Ascending aorta (tissue), 2 donors: ENCODE results near the gene TLR5. TPM values are rescaled to one million over a fixed set of nuclear protein-coding genes. Genes with fewer than 3 reads are reported as not detected.

Experiments
- DNase-seq, 2 donors: peaks; one replicate each; pipeline ENCODE4 v3.0.0-alpha.2; 2019; ENCODE audit warnings: low spot score in 2 of 2
- H3K27ac ChIP-seq, 2 donors: fragments of 200-600 bp; sonication (generic); one replicate each; pipeline ENCODE4 v1.5.1; 2016 to 2017; ENCODE audit warnings: mild to moderate bottlenecking in 1 of 2
- H3K27me3 ChIP-seq: fragments of 200-600 bp; sonication (generic); one replicate; pipeline ENCODE4 v1.5.1; 2017
- H3K36me3 ChIP-seq, 2 donors: fragments of 200-600 bp; sonication (generic); one replicate each; pipeline ENCODE4 v1.5.1; 2016
- H3K4me1 ChIP-seq, 2 donors: fragments of 200-600 bp; sonication (generic); one replicate each; pipeline ENCODE4 v1.5.1; 2016 to 2017; ENCODE audit warnings: mild to moderate bottlenecking in 1 of 2
- H3K4me3 ChIP-seq, 2 donors: fragments of 200-600 bp; sonication (generic); one replicate each; pipeline ENCODE4 v1.5.1; 2016 to 2017; ENCODE audit warnings: mild to moderate bottlenecking in 1 of 2
- H3K9me3 ChIP-seq, 2 donors: fragments of 200-600 bp; sonication (generic); one replicate each; pipeline ENCODE4 v1.5.1; 2016
- intact Hi-C: fragments of 100-400 bp; cut with DNase I; formaldehyde crosslinking; loops from one replicate; pipeline ENCODE4 v1.15.1; 2023
- total RNA-seq: library from RNA; depleted of rRNA; stranded (reverse); fragments of >200 nt; gene quantifications from one replicate; pipeline ENCODE4 v1.1.0, GENCODE V29; 2016
- TF ChIP-seq, protein P1 (sequence below), 3 experiments: fragments of 200-600 bp in 2 of 3; fragments of 450-650 bp in 1 of 3; sonication (generic) in 2 of 3; IDR thresholded peaks; one replicate each; pipeline ENCODE4 v1.5.1; 2016 to 2019; ENCODE audit warnings: antibody characterized with exemption in 3 of 3, mild to moderate bottlenecking in 1 of 3, moderate library complexity in 1 of 3

TLR5 gene
- total RNA-seq, 1 donor from 2014 or later: 3.9 TPM

DNA sequence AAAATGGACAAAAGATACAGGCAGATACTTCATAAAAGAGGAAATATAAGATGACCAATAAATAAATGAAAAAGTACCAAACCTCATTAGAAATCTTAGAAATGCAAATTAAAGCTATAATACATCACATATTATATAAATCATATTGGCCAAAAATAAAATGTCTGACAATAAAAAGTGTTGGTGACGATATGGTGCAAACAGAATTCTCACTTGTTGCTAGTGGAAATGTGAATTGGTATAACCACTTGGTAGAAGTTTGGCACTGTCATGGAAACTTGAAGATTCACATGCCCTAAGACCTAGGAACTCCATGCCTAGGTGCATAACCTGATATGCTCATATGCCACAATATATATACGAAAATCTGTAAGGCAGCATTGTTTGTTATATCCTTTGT, 4.4 kb upstream of the TLR5 start:
- Histone ChIP-seq H3K4me1 (peaks cover 0 to 6% of the 10 kb centered on the region in 2 donors), H3K27ac (no peak overlapping the region), H3K36me3 (no peaks in the 10 kb centered on the region), H3K9me3 (peaks cover 6 to 9% of the 10 kb centered on the region in 2 donors), H3K27me3 (no peaks in the 10 kb centered on the region), H3K4me3 (no peak overlapping the region)
- intact Hi-C loops: no loop called here
- DNase-seq: no peak
- TF ChIP-seq, protein P1, sequence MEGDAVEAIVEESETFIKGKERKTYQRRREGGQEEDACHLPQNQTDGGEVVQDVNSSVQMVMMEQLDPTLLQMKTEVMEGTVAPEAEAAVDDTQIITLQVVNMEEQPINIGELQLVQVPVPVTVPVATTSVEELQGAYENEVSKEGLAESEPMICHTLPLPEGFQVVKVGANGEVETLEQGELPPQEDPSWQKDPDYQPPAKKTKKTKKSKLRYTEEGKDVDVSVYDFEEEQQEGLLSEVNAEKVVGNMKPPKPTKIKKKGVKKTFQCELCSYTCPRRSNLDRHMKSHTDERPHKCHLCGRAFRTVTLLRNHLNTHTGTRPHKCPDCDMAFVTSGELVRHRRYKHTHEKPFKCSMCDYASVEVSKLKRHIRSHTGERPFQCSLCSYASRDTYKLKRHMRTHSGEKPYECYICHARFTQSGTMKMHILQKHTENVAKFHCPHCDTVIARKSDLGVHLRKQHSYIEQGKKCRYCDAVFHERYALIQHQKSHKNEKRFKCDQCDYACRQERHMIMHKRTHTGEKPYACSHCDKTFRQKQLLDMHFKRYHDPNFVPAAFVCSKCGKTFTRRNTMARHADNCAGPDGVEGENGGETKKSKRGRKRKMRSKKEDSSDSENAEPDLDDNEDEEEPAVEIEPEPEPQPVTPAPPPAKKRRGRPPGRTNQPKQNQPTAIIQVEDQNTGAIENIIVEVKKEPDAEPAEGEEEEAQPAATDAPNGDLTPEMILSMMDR (IDR thresholded peaks at IDR 0.05): no peak

DNA sequence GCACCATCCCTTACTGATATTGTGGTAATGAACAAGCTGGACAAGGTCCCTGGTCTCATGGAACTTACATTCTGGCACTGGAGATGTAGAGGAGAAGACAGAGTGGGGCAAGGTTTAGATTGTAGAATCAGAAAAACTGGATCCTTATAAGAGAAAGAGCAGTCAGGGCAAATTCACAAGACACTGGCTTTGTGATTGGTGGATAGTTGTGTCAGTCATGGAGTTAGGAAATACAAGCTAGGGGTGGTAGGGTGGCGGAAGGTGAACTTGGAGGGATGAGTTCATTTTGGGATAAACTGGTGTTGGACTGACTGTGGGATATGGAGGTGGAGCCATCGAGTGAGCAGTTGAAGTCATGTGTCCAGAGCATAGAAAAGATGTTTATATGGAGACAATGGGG, 3.7 kb upstream of the TLR5 start:
- intact Hi-C loops: no loop called here
- Histone ChIP-seq H3K9me3 (peaks cover 6 to 9% of the 10 kb centered on the region in 2 donors), H3K4me3 (no peak overlapping the region), H3K36me3 (no peaks in the 10 kb centered on the region), H3K27me3 (no peaks in the 10 kb centered on the region), H3K27ac (no peak overlapping the region), H3K4me1 (peaks cover 0 to 6% of the 10 kb centered on the region in 2 donors)
- DNase-seq: no peak
- TF ChIP-seq, protein P1 (IDR thresholded peaks at IDR 0.05): no peak

- TF ChIP-seq, protein P1 (IDR thresholded peaks at IDR 0.05): no peak
- intact Hi-C loops: no loop called here
These were observed 1.9 kb upstream of the TLR5 start for GRCh38 chr1:223144914-223145313.

GRCh38 chr1:223144431-223144830, 1.4 kb upstream of the TLR5 start:
- DNase-seq: no peak
- TF ChIP-seq, protein P1 (IDR thresholded peaks at IDR 0.05): no peak
- intact Hi-C loops: no loop called here
- Histone ChIP-seq H3K4me3 (no peak overlapping the region), H3K27ac (no peak overlapping the region), H3K9me3 (peaks cover 6 to 9% of the 10 kb centered on the region in 2 donors), H3K36me3 (no peaks in the 10 kb centered on the region), H3K4me1 (peaks cover 0 to 6% of the 10 kb centered on the region in 2 donors), H3K27me3 (no peaks in the 10 kb centered on the region)

More at GRCh38 chr1:223144914-223145313, 1.9 kb upstream of the TLR5 start:
- peaks cover 6 to 9% of the 10 kb centered on the region in 2 donors for H3K9me3 ChIP-seq
- peaks cover 0 to 6% of the 10 kb centered on the region in 2 donors for H3K4me1 ChIP-seq
- H3K36me3 ChIP-seq: no peaks in the 10 kb centered on the region
- no peak overlapping the region for H3K4me3 ChIP-seq
- H3K27me3 ChIP-seq: no peaks in the 10 kb centered on the region
- no peak overlapping the region for H3K27ac ChIP-seq
- DNase-seq: no peak

DNA sequence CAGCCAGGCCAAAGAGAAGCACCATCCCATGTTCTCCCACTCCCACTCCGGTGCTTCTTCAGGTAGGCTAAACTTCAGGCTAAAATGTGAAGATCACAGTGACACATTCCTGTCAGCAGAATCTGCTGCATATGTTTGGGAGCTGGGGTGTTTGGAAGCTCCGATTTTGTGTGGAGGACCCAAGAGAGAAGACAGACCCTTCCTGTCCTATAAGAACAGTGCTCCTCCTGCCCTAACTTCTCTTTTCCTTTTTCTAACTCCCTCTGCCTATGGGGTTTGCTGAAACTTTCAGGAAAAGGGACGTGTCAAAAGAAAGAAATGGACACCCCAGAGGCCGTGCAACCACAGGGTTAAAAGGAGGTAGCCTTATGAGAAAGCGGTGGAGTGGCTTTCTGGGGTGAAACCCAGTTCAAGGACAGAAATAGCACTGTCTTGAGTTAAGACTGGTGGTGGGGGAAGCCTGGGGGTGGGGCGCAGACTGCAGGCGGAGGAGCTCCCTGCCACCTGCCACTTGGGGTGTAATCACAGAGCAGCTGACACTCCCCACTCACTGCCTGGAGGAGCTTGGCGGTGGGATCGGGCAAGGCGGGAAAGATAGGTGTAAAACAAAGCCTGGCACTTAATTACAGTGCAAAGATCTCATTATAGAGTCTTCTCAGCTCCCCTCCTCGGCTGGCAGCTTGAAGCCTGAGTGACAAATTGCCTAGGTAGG, 645 bp upstream of the TLR5 start:
- Histone ChIP-seq H3K27me3 (no peaks in the 10 kb centered on the region), H3K27ac (peak overlapping the region in 1 of 2 donors; percentile 32), H3K4me3 (peak overlapping the region; percentile 46 to 69), H3K9me3 (peaks cover 6 to 9% of the 10 kb centered on the region in 2 donors), H3K4me1 (peaks cover 0 to 6% of the 10 kb centered on the region in 2 donors), H3K36me3 (no peaks in the 10 kb centered on the region)
- no peak for DNase-seq
- intact Hi-C loops: loop anchor here (1.0 kb wide), 1 partner anchor 8 kb away; no protein-coding TSS in a partner anchor
- TF ChIP-seq, protein P1 (IDR thresholded peaks at IDR 0.05): no peak
